ENCODE measurements around the gene THRAP3. TPM values are rescaled to one million over a fixed set of nuclear protein-coding genes. Genes with fewer than 3 reads are reported as not detected.
"Not testable (repeated sequence)": the region's sequence is repeated elsewhere in the genome, so short reads cannot be mapped to it uniquely, and the experiment has no call there.

Gene THRAP3
- total and polyA plus RNA-seq, 7 donors, result 25.4 to 104 (median 77.8) TPM

DNA sequence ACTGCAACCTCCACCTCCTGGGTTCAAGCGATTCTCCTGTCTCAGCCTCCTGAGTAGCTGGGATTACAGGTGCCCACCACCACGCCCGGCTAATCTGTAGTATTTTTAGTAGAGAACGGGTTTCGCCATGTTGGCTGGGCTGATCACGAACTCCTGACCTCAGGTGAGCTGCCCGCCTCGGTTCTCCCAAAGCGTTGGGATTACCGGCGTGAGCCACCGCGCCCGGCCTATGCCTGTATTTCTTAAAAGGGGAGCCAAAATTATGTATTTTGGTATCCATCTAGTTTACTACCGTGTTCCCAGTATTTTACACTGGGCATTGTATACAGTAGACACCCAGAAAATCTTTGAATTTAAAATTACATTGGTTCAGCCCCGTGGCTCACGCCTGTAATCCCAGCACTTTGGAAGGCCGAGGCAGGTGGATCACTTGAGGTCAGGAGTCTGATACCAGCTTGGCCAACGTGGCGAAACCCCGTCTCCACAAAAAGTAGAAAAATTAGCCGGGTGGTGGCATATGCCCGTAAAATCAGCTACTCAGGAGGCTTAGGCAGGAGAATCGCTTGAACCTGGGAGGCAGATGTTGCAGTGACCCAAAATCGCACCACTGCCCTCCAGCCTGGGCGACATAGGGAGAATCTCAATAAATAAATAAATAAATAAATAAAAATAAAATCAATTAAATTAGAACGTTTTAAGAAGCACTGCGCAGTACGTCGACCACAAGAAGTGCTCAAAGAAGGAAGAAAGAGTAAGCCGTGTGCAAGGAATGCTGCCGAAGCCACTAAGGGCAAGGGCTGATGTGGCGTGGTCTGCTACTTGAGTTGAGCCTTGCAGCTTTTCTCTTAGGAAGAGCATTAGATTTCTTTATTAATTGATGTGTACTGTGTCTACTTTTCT lies 1.5 kb upstream of the THRAP3 start:
- Histone ChIP-seq H3K36me3 (peaks cover 0 to 1% (median 0%) of the 10 kb centered on the region in 4 donors), H3K4me1 (peaks cover 0 to 40% (median 35%) of the 10 kb centered on the region in 4 donors), H3K4me3 (peak overlapping the region in 3 of 4 donors; percentile 72 to 89 (median 80)), H3K27me3 (no peaks in the 10 kb centered on the region), H3K27ac (peak overlapping the region; percentile 92 to 99 (median 96)), H3K9me3 (no peaks in the 10 kb centered on the region)
- peak; percentile 63 for DNase-seq
- intact Hi-C loops (cut with DNase I), result loop anchor here (5.0 kb wide), 1 partner anchor 35 kb away; no protein-coding TSS in a partner anchor
- TF ChIP-seq EP300 (IDR thresholded peaks at IDR 0.05), result no peak
- TF ChIP-seq, protein P1, sequence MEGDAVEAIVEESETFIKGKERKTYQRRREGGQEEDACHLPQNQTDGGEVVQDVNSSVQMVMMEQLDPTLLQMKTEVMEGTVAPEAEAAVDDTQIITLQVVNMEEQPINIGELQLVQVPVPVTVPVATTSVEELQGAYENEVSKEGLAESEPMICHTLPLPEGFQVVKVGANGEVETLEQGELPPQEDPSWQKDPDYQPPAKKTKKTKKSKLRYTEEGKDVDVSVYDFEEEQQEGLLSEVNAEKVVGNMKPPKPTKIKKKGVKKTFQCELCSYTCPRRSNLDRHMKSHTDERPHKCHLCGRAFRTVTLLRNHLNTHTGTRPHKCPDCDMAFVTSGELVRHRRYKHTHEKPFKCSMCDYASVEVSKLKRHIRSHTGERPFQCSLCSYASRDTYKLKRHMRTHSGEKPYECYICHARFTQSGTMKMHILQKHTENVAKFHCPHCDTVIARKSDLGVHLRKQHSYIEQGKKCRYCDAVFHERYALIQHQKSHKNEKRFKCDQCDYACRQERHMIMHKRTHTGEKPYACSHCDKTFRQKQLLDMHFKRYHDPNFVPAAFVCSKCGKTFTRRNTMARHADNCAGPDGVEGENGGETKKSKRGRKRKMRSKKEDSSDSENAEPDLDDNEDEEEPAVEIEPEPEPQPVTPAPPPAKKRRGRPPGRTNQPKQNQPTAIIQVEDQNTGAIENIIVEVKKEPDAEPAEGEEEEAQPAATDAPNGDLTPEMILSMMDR (IDR thresholded peaks at IDR 0.05), result no peak
- no peak for TF ChIP-seq POLR2A (IDR thresholded peaks at IDR 0.05)
- no peak for TF ChIP-seq POLR2AphosphoS5 (IDR thresholded peaks at IDR 0.05)
- WGBS, 2 donors, result 84 to 89% methylated on average over 33 of the region's 33 CpGs

GRCh38 chr1:36223381-36223995 lies 755 bp upstream of the THRAP3 start:
- DNase-seq, result no peak
- WGBS, 2 donors, result 1 to 2% methylated on average over 16 of the region's 16 CpGs
- peaks cover 0 to 47% (median 42%) of the 10 kb centered on the region in 4 donors for H3K4me1 ChIP-seq
- H3K36me3 ChIP-seq, result peaks cover 0 to 8% (median 0%) of the 10 kb centered on the region in 4 donors
- no peaks in the 10 kb centered on the region for H3K27me3 ChIP-seq
- H3K27ac ChIP-seq, result peak overlapping the region; percentile 92 to 99 (median 96)
- intact Hi-C loops (cut with DNase I), result loop anchor here (5.0 kb wide), 1 partner anchor 36 kb away; no protein-coding TSS in a partner anchor
- no peak for TF ChIP-seq POLR2A (IDR thresholded peaks at IDR 0.05)
- no peak for TF ChIP-seq POLR2AphosphoS5 (IDR thresholded peaks at IDR 0.05)
- no peak for TF ChIP-seq EP300 (IDR thresholded peaks at IDR 0.05)
- peak overlapping the region; percentile 54 to 89 (median 76) for H3K4me3 ChIP-seq
- H3K9me3 ChIP-seq, result no peaks in the 10 kb centered on the region

- peaks cover 0 to 53% (median 46%) of the 10 kb centered on the region in 4 donors for H3K4me1 ChIP-seq
- WGBS, 2 donors, result 1% methylated on average over 29 of the region's 29 CpGs
- intact Hi-C loops (cut with DNase I), result loop anchor here (1.0 to 5.0 kb wide), 5 partner anchors 24 to 162 kb away; partner anchors contain the start of gene TRAPPC3
- peak; percentile 92 for DNase-seq
- H3K27me3 ChIP-seq, result no peaks in the 10 kb centered on the region
- H3K36me3 ChIP-seq, result peaks cover 0 to 9% (median 0%) of the 10 kb centered on the region in 4 donors
- H3K27ac ChIP-seq, result peak overlapping the region; percentile 95 to 99 (median 98)
- H3K4me3 ChIP-seq, result peak overlapping the region; percentile 72 to 92 (median 84)
- no peaks in the 10 kb centered on the region for H3K9me3 ChIP-seq
- TF ChIP-seq POLR2A (IDR thresholded peaks at IDR 0.05) (no peak), POLR2AphosphoS5 (IDR thresholded peaks at IDR 0.05) (no peak), EP300 (IDR thresholded peaks at IDR 0.05) (peak in 1 of 4 donors; percentile 29)
- TF ChIP-seq, protein P1 (IDR thresholded peaks at IDR 0.05), result peak; percentile 41 to 51 (median 45)
Observed at GRCh38 chr1:36224537-36225282, 467 bp downstream of the THRAP3 start.

- TF ChIP-seq POLR2A (IDR thresholded peaks at IDR 0.05), result no peak
- TF ChIP-seq POLR2AphosphoS5 (IDR thresholded peaks at IDR 0.05), result no peak
- TF ChIP-seq, protein P1 (IDR thresholded peaks at IDR 0.05), result no peak
- TF ChIP-seq EP300 (IDR thresholded peaks at IDR 0.05), result no peak
- H3K27ac ChIP-seq, result peak overlapping the region; percentile 95 to 99 (median 98)
- DNase-seq, result no peak
- no peaks in the 10 kb centered on the region for H3K27me3 ChIP-seq
- WGBS, 2 donors, result 5 to 32% methylated on average over 10 of the region's 10 CpGs
- H3K4me1 ChIP-seq, result peaks cover 0 to 55% (median 49%) of the 10 kb centered on the region in 4 donors
- intact Hi-C loops (cut with DNase I), result loop anchor here (2.0 kb wide), 1 partner anchor 59 kb away; no protein-coding TSS in a partner anchor
- H3K4me3 ChIP-seq, result peak overlapping the region; percentile 72 to 92 (median 84)
- no peaks in the 10 kb centered on the region for H3K9me3 ChIP-seq
- H3K36me3 ChIP-seq, result peaks cover 0 to 15% (median 1%) of the 10 kb centered on the region in 4 donors
Observed at GRCh38 chr1:36225283-36225899, 1.1 kb downstream of the THRAP3 start.

GRCh38 chr1:36230279-36230678 lies 6.0 kb downstream of the THRAP3 start:
- Histone ChIP-seq H3K36me3 (peaks cover 0 to 40% (median 3%) of the 10 kb centered on the region in 4 donors), H3K4me1 (peaks cover 0 to 79% (median 74%) of the 10 kb centered on the region in 4 donors), H3K27ac (peak overlapping the region in 3 of 4 donors; percentile 22 to 39 (median 30))
- intact Hi-C loops (cut with DNase I), result loop anchor here (5.0 kb wide), 1 partner anchor 37 kb away; no protein-coding TSS in a partner anchor
- WGBS, 2 donors, result 95 to 96% methylated on average over 12 of the region's 12 CpGs
- not testable (repeated sequence) for H3K27me3 ChIP-seq, DNase-seq, H3K4me3 ChIP-seq, H3K9me3 ChIP-seq

All from sigmoid colon (tissue), 7 donors.